Measurements from ENCODE around the gene CENPV. TPM values are rescaled to one million over a fixed set of nuclear protein-coding genes. Genes with fewer than 3 reads are reported as not detected.

The CENPV gene
- total and polyA plus RNA-seq, 8 donors = 24.5 to 324 (median 38.1) TPM

- no peak for TF ChIP-seq CTCF (IDR thresholded peaks at IDR 0.05)
- TF ChIP-seq EP300 (IDR thresholded peaks at IDR 0.05) = no peak
- no peak for TF ChIP-seq POLR2A (IDR thresholded peaks at IDR 0.05)
- TF ChIP-seq POLR2AphosphoS5 (IDR thresholded peaks at IDR 0.05) = no peak
- Histone ChIP-seq H3K27me3 (no peaks in the 10 kb centered on the region), H3K36me3 (peaks cover 10 to 26% (median 21%) of the 10 kb centered on the region in 4 donors), H3K9me3 (no peaks in the 10 kb centered on the region), H3K27ac (peak overlapping the region; percentile 91 to 98 (median 95)), H3K4me1 (peaks cover 38 to 77% (median 52%) of the 10 kb centered on the region in 4 donors), H3K4me3 (peak overlapping the region; percentile 69 to 83 (median 72))
- 1 to 2% (median 1%) methylated on average over 14 of the region's 14 CpGs for WGBS, 5 donors
- intact Hi-C loops (cut with DNase I; ENCODE audit: low total_unique reads) = no loop called here
- DNase-seq = no peak
Measured at GRCh38 chr17:16381496-16381820, 28.2 kb upstream of the CENPV start.

- H3K27ac ChIP-seq = peak within 1 kb of the TSS; percentile 91 to 98 (median 95)
- H3K4me3 ChIP-seq = peak within 1 kb of the TSS; percentile 69 to 83 (median 72)
- TF ChIP-seq POLR2AphosphoS5 (IDR thresholded peaks at IDR 0.05) = peak; percentile 100
- peak in 1 of 7 experiments; percentile 8 for TF ChIP-seq CTCF (IDR thresholded peaks at IDR 0.05)
- peak in 3 of 4 donors; percentile 72 to 99 (median 98) for TF ChIP-seq POLR2A (IDR thresholded peaks at IDR 0.05)
- TF ChIP-seq EP300 (IDR thresholded peaks at IDR 0.05) = peak; percentile 55
- peaks cover 34 to 71% (median 49%) of the 10 kb centered on the region in 4 donors for H3K4me1 ChIP-seq
- no peaks in the 10 kb centered on the region for H3K9me3 ChIP-seq
- intact Hi-C loops (cut with DNase I; ENCODE audit: low total_unique reads) = no loop called here
- H3K27me3 ChIP-seq = no peaks in the 10 kb centered on the region
- peaks cover 10 to 26% (median 21%) of the 10 kb centered on the region in 4 donors for H3K36me3 ChIP-seq
- peak; percentile 97 to 99 for DNase-seq
- 0% methylated on average over 62 to 67 of the region's 67 CpGs for WGBS, 5 donors
Measured at GRCh38 chr17:16380640-16381495, 27.6 kb upstream of the CENPV start, which contains the start of gene UBB. Gene UBB (plus strand): TSS chr17:16381091. CDS start chr17:16381908, 817 bp downstream.

- TF ChIP-seq POLR2A (IDR thresholded peaks at IDR 0.05) (no peak), EP300 (IDR thresholded peaks at IDR 0.05) (no peak), CTCF (IDR thresholded peaks at IDR 0.05) (no peak), POLR2AphosphoS5 (IDR thresholded peaks at IDR 0.05) (no peak)
- no peak overlapping the region for H3K4me3 ChIP-seq
- no peaks in the 10 kb centered on the region for H3K9me3 ChIP-seq
- peak overlapping the region; percentile 91 to 98 (median 95) for H3K27ac ChIP-seq
- intact Hi-C loops (cut with DNase I; ENCODE audit: low total_unique reads) = no loop called here
- no peaks in the 10 kb centered on the region for H3K27me3 ChIP-seq
- peaks cover 32 to 62% (median 47%) of the 10 kb centered on the region in 4 donors for H3K4me1 ChIP-seq
- WGBS, 5 donors = 66 to 77% (median 68%) methylated on average over 8 of the region's 8 CpGs
- DNase-seq = no peak
- peaks cover 10 to 26% (median 21%) of the 10 kb centered on the region in 4 donors for H3K36me3 ChIP-seq
Measured at GRCh38 chr17:16379654-16380053, 26.4 kb upstream of the CENPV start.

- TF ChIP-seq EP300 (IDR thresholded peaks at IDR 0.05) (no peak), CTCF (IDR thresholded peaks at IDR 0.05) (no peak), POLR2AphosphoS5 (IDR thresholded peaks at IDR 0.05) (peak in 2 of 3 donors; percentile 51 to 81), POLR2A (IDR thresholded peaks at IDR 0.05) (no peak)
- 28 to 63% (median 34%) methylated on average over 17 of the region's 17 CpGs for WGBS, 5 donors
- H3K4me1 ChIP-seq = peaks cover 27 to 53% (median 44%) of the 10 kb centered on the region in 4 donors
- peaks cover 10 to 21% (median 20%) of the 10 kb centered on the region in 4 donors for H3K36me3 ChIP-seq
- no peaks in the 10 kb centered on the region for H3K9me3 ChIP-seq
- peak overlapping the region; percentile 91 to 98 (median 95) for H3K27ac ChIP-seq
- intact Hi-C loops (cut with DNase I; ENCODE audit: low total_unique reads) = no loop called here
- no peaks in the 10 kb centered on the region for H3K27me3 ChIP-seq
- peak; percentile 62 to 78 for DNase-seq
- no peak overlapping the region for H3K4me3 ChIP-seq
Measured at GRCh38 chr17:16378636-16379282, 25.5 kb upstream of the CENPV start.
